ENCODE measurements around the gene ZDHHC3. TPM values are rescaled to one million over a fixed set of nuclear protein-coding genes. Genes with fewer than 3 reads are reported as not detected.
"Not testable (repeated sequence)": the region's sequence is repeated elsewhere in the genome, so short reads cannot be mapped to it uniquely, and the experiment has no call there.

Gene ZDHHC3
- total and polyA plus RNA-seq, 7 donors, result 43.2 to 82.8 (median 62.9) TPM

DNA sequence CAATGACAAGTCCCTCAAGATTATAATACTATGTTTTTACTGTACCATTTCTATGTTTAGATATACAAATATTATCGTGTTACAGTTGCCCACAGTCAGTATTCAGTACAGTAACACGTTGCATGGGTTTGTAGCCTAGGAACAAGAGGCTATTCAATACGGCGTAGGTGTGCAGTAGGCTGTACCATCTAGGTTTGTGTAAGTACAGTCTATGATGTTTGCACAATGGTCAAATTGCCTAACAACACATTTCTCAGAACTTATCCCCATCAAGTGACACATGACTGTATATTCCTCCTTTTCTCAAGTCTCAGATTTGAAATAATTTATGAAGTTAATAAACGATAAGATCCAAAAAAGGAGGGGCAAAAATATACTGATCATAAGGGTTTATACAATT lies 21.7 kb downstream of the ZDHHC3 start:
- intact Hi-C loops (cut with DNase I), result no loop called here
- Histone ChIP-seq H3K36me3 (peaks cover 0 to 34% (median 12%) of the 10 kb centered on the region in 4 donors), H3K4me3 (no peak overlapping the region), H3K9me3 (no peaks in the 10 kb centered on the region), H3K27ac (no peak overlapping the region), H3K27me3 (no peaks in the 10 kb centered on the region), H3K4me1 (no peaks in the 10 kb centered on the region)
- TF ChIP-seq POLR2A (IDR thresholded peaks at IDR 0.05), result no peak
- no peak for TF ChIP-seq POLR2AphosphoS5 (IDR thresholded peaks at IDR 0.05)
- TF ChIP-seq, protein P1, sequence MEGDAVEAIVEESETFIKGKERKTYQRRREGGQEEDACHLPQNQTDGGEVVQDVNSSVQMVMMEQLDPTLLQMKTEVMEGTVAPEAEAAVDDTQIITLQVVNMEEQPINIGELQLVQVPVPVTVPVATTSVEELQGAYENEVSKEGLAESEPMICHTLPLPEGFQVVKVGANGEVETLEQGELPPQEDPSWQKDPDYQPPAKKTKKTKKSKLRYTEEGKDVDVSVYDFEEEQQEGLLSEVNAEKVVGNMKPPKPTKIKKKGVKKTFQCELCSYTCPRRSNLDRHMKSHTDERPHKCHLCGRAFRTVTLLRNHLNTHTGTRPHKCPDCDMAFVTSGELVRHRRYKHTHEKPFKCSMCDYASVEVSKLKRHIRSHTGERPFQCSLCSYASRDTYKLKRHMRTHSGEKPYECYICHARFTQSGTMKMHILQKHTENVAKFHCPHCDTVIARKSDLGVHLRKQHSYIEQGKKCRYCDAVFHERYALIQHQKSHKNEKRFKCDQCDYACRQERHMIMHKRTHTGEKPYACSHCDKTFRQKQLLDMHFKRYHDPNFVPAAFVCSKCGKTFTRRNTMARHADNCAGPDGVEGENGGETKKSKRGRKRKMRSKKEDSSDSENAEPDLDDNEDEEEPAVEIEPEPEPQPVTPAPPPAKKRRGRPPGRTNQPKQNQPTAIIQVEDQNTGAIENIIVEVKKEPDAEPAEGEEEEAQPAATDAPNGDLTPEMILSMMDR (IDR thresholded peaks at IDR 0.05), result no peak
- TF ChIP-seq EP300 (IDR thresholded peaks at IDR 0.05), result no peak
- no peak for DNase-seq
- 85 to 87% methylated on average over 5 of the region's 5 CpGs for WGBS, 2 donors

DNA sequence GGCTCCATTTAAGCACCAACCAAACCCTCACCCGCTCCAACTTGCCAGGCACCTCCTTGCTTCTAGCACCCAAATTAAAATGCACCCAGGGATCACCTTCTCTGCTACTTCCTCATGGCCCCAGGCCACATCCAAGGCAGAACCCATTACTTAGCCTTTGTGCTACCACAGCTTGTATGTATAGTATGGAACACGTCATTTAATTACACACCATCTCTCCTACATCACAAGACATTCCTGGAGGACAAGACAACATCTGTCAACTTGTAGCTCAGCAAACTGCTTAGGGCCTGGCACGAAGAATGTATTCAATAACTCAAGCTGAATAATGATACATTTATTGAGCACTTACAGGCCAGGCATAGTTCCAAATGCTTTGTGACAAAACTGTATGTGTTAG lies 23.3 kb downstream of the ZDHHC3 start:
- H3K27me3 ChIP-seq, result no peaks in the 10 kb centered on the region
- TF ChIP-seq POLR2AphosphoS5 (IDR thresholded peaks at IDR 0.05), result no peak
- TF ChIP-seq POLR2A (IDR thresholded peaks at IDR 0.05), result no peak
- H3K4me3 ChIP-seq, result no peak overlapping the region
- intact Hi-C loops (cut with DNase I), result no loop called here
- DNase-seq, result no peak
- H3K9me3 ChIP-seq, result no peaks in the 10 kb centered on the region
- H3K4me1 ChIP-seq, result no peaks in the 10 kb centered on the region
- WGBS, 2 donors, result 90 to 93% methylated on average over 3 of the region's 3 CpGs
- H3K27ac ChIP-seq, result no peak overlapping the region
- peaks cover 0 to 18% (median 0%) of the 10 kb centered on the region in 4 donors for H3K36me3 ChIP-seq

DNA sequence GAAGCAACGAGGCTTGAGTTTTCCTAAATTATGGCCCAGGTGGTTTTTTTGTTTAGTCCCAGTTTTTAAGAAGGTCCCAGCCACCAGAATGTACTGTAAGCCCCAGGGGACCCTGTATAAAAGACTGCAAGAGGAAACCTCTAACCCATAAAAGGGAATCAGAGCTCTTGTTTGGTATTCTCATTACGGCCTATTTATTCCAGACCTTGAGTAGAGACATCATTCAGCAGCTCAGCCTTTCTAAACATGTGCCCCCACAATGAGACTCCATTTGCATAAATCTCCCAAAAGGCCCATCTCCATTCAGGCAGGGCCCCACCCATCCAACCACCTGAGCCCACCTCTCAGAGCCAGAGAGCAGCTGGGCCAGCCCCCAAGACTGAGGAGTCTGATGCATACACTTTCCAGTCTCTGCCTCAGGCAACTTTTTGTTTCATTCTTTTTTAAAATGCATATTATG lies 25.7 kb downstream of the ZDHHC3 start:
- H3K27me3 ChIP-seq, result no peaks in the 10 kb centered on the region
- intact Hi-C loops (cut with DNase I), result no loop called here
- DNase-seq, result no peak
- no peaks in the 10 kb centered on the region for H3K4me1 ChIP-seq
- no peak overlapping the region for H3K4me3 ChIP-seq
- no peak overlapping the region for H3K27ac ChIP-seq
- 80 to 90% methylated on average over 2 of the region's 2 CpGs for WGBS, 2 donors
- TF ChIP-seq EP300 (IDR thresholded peaks at IDR 0.05) (no peak), POLR2A (IDR thresholded peaks at IDR 0.05) (no peak), POLR2AphosphoS5 (IDR thresholded peaks at IDR 0.05) (no peak)
- TF ChIP-seq, protein P1 (IDR thresholded peaks at IDR 0.05), result no peak
- peaks cover 0 to 18% (median 0%) of the 10 kb centered on the region in 4 donors for H3K36me3 ChIP-seq
- no peaks in the 10 kb centered on the region for H3K9me3 ChIP-seq

DNA sequence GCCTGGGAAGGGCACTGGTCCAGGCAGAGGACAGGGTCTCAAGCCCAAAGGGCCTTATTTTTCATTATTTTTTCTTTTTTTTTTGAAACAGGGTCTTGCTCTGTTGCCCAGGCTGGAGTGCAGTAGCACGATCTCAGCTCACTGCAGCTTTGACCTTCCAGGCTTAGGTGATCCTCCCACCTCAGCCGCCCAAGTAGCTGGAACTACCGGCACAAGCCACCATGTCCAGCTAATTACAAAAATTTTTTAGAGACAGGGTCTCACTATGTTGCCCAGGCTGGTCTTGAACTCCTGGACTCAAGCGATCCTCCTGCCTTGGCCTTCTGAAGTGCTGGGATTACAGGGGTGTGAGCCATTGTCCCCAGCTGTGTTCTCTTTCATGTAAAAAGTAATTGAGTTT lies 26.2 kb downstream of the ZDHHC3 start:
- intact Hi-C loops (cut with DNase I); H3K4me1 ChIP-seq; DNase-seq; H3K9me3 ChIP-seq; H3K27me3 ChIP-seq; H3K4me3 ChIP-seq; H3K27ac ChIP-seq: not testable (repeated sequence)
- WGBS, 2 donors, result 96 to 99% methylated on average over 4 of the region's 4 CpGs
- peaks cover 0 to 23% (median under 1%) of the 10 kb centered on the region in 4 donors for H3K36me3 ChIP-seq

DNA sequence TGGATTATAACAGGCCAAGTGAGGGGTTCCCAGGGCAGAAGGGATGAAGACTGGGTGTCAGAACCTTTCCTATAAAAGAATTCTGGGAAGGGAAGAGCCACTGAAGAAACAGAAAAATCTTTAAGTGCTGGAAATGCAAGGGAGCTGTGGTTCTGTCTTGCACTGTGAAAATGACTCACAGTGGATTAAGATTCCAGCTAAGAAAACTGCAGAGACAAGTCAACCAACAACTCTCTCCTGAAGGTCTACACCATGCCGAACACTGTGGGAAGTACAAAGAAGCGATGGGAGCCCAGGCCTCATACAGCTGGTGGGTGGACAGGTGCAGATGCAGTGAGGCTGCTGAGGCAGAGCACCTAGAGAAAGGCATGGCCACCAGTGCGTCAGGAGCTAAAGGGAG lies 27.7 kb downstream of the ZDHHC3 start:
- Histone ChIP-seq H3K27ac (no peak overlapping the region), H3K9me3 (no peaks in the 10 kb centered on the region), H3K27me3 (no peaks in the 10 kb centered on the region), H3K4me1 (no peaks in the 10 kb centered on the region), H3K36me3 (peaks cover 0 to 28% (median 2%) of the 10 kb centered on the region in 4 donors), H3K4me3 (no peak overlapping the region)
- WGBS, 2 donors, result 97 to 98% methylated on average over 3 of the region's 3 CpGs
- TF ChIP-seq, protein P1 (IDR thresholded peaks at IDR 0.05), result no peak
- TF ChIP-seq POLR2A (IDR thresholded peaks at IDR 0.05), result no peak
- TF ChIP-seq EP300 (IDR thresholded peaks at IDR 0.05), result no peak
- no peak for TF ChIP-seq POLR2AphosphoS5 (IDR thresholded peaks at IDR 0.05)
- no peak for DNase-seq
- intact Hi-C loops (cut with DNase I), result no loop called here
